ENCODE measurements around the gene ATP6V1A.
A peak's percentile ranks its signal among the peaks of the same experiment; 100 is the strongest.

ATP6V1A gene

DNA sequence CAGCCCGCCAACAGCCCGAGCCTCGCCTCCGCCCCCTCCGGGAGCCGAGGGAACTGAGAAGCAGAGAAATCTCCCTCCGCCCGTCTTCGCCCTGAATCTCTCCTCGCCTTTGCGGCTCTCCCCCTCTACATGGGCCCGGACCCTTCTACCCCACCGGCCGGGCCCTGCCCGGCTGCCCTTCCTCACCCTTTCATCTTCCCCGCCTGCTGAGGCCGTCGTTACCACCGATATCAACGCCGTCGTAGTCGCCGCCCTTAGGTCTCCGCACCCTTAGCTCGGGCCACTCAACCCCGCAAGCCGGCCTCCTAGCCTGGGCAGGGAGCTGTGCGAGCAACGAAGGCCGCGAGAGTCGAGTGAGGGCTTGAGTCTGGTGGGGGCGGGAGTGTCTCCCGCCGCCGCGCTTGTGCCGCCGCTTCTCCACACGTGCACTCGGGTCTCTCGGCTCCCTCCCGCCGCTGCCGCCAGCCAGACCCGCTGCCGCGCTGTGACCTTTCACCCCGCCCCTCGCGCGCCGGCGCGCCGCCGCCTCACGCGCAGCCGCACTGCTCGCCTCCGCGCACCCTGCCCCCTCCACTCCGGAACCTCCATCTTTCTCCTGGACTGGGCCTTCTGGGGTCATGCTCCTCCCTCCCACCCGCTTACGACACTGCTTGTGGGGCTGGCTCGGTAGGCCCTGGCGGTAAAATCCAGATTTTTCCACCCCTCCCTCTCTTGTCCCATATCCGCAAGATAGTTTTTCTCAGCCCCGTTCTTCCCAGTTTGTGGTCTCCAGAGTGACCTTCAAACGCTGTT lies 883 bp upstream of the ATP6V1A start, which contains the start of gene NAA50:
NAA50 (minus strand) TSS at position 494 of the 792 bp plus-strand sequence; CDS start at position 194, 300 bp downstream.
- DNase-seq (ENCODE audit: low read depth in 3 of 3, low spot score in 1 of 3) = peak; percentile 84 to 93 (median 91)

DNA sequence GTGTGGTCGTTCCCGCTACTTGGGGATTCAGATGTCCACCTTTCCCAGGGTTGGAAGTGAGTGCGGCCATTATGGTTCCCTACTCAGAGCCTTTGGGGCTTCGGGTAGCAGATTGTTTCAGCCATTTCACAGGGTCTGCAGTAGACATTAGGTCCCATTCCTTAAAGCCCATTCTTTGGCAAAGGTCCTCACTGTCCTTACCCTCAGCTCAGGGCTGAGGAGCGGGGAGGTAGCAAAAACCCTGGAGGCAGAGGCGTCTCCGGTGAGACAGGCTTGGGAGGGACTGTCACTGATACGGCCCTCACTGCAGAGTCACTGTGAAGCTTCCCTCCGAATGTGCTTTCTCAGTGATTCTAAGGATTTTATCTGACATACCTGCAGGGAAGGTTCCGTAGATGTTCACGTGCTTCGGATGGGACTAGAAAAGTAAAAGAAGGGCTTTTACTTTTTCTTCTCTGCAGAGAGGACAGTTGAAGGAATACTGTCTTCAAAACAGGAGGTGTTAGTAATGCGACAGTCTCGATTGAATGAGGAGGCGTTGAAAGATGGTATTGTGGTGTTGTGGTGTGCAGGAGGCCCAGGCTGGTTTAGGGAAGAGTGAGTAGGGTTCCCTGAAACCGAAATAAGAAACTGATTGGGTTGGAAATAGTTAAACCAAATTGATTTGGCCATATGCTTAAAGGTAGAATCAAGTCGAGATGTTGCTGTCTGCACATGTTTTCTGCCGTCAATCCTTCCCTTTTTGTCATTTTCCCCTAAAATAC lies 630 bp downstream of the ATP6V1A start:
- DNase-seq (ENCODE audit: low read depth in 3 of 3, low spot score in 1 of 3) = no peak

DNA sequence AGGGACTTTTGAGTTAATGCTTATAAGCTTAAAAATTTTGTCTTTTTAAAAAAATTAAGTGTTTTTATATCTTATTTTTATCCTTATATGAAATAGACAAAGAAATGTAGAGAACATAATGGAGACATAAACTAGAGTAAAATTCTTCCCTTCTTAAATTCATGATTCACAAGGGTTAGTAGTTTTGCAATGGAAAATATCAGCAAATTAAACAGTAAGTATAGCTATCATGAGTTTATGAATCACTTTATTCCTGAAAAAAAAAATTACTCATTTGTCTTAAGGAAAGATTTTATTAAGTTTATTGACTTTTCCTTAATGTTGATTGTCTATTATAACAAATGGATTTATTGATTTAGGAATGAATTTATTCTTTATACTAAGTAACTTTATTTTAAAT lies 4.3 kb downstream of the ATP6V1A start:
- DNase-seq (ENCODE audit: low read depth in 3 of 3, low spot score in 1 of 3) = no peak

DNA sequence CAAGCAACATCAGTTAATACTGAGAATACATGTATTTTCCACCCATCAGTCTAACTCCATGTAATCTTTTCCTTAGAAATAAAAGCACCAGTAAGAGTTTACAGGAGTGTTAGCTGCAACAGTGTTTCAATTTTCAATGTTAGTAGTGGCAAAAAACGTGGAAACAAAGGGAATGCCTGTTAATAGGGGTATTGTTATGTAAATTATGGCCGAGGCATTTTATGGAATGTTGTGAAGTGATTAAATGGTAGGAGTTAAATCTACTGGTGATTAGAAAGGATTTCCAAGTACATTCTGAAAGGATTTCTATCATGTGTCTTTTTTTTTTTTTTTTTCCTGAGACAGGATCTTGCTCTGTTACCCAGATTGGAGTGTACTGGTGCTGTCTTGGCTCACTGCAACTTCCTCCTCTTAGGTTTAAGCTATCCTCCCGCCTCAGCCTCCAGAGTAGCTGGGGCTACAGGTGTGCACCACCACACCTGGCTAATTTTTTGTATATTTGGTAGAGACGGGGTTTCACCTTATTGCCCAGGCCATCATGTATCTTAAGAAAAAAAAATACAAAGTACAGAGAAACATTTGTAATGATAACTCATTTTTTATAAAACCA lies 6.6 kb downstream of the ATP6V1A start:
- no peak for DNase-seq (ENCODE audit: low read depth in 3 of 3, low spot score in 1 of 3)

DNA sequence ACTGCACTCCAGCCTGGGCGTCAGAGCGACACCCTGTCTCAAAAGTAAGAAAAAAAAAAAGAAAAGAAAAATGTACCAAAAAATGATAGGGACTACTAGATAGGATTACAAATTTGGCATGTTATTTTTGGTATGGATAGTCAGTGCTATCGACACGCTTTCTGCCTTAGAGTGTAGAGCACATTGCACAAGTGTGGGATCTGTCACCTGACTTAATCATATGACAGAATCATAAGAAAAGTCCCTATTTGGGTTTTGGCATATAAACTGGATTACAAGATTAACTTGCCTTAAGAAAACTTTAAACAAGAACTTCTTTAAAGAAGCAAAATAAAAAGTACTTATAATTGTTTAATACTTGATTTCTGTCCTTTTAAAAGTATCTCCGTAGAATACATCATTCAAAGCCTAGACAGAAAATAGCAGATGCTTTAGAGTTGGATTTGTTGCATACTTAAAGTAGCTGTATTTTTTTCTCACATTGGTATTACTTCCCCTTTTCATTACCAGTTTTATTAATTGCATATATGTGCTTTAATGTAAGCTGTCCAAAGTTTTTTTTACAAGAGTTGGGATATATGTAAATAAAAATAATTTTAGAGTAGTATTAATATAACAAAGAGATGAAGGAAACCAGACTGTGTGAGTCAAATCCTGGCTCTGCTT lies 7.8 kb downstream of the ATP6V1A start:
- DNase-seq (ENCODE audit: low read depth in 3 of 3, low spot score in 1 of 3) = no peak

DNA sequence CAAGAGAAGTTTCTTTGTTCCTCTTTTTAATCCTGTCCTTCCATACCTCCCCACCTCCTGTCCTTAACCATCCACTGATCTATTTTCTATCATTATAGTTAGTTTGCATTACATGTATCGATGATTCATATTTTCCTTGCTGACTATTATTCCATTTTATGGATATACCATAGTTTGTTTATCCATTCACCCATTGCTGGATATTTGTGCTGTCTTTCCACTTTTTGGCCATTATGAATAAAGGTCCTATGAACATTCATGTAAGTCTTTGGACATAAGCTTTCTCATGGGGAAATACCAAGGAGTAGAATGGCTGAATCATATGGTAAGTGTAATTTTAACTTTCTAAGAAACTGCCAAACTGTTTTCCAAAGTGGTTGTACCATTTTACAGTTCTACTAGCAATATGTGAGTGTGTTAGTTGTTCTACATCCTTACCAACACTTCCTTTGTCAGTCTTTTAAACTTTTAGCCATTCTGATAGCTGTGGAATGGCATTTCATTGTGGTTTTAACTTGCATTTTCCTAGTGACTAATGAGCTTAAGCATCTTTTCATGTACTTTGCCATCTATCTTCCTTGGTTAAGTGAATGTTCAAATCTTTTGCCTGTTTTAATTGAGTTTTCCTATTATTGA lies 11.7 kb downstream of the ATP6V1A start:
- no peak for DNase-seq (ENCODE audit: low read depth in 3 of 3, low spot score in 1 of 3)

DNA sequence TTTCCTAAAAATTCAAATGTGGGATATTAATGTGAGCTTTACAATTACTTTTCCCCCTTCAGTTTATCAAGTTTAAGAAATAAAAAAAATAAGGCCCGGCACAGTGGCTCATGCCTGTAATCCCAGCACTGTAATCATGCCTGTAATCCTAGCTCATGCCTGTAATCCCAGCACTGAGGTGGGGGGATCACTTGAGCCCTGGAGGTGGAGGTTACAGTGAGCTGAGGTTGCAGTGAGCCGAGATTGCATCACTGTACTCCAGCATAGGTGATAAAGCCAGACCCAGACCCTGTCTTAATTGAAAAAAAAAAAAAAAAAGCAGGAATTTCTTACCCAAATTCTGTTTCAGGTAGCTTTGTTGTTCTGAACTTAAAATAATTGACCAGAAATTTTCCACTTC lies 17.9 kb downstream of the ATP6V1A start:
- no peak for DNase-seq (ENCODE audit: low read depth in 3 of 3, low spot score in 1 of 3)

DNA sequence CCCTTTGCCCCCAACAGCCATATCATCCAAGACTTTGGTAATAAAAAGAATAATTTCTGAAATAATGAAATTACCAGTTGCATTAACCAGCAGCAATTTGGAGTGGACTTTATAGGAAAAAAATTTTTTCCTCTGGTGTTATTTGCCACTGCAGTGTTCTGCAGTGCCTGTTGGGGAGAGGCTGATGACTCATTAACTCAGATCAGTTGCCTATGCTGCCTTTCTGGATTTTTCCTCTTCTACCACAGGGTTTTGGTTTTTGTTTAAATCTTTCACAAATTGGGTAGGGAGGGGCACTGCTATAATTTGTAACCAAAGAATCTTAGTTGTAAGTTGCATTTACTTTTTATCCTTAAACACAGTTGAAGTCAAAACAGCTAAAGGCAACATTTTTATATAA lies 22.7 kb downstream of the ATP6V1A start:
- no peak for DNase-seq (ENCODE audit: low read depth in 3 of 3, low spot score in 1 of 3)

DNA sequence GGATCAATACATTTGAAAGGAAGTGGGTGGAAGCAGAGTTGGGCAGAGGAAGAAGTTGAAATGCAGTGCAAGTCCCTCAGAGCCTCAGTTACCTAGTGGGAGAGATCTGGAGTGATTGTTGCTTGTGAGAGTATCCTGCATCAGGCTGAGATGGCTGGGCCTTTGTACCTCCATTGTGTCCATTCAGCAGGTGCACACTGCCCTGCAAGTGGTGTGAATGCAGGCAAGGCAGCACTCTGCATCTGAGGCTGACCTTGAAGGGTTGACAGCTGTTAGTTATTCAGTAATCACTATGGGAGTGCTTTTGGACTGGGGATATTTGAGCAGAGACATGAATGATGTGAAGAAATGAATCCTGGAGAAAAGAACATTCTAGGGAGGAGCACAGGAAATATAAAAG lies 25.2 kb downstream of the ATP6V1A start:
- no peak for DNase-seq (ENCODE audit: low read depth in 3 of 3, low spot score in 1 of 3)

DNA sequence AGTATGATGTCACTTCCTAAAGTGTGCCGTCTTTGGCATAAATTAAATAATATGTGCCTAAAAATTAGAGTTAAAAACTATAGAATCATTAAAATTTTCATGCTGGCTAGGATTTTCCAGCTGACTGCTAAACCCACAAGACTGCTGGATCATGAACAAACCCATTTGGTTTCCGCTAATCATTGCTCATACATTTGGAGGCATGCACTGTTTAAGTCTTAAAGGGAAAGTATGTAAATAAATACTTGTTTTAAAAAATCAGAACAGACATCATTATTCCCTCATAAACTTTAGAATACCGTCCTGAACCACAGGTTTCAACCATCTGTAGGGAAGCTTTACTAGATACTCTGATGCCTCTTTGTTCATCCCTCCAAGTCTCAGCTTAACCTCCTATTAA lies 26.5 kb downstream of the ATP6V1A start:
- no peak for DNase-seq (ENCODE audit: low read depth in 3 of 3, low spot score in 1 of 3)

DNA sequence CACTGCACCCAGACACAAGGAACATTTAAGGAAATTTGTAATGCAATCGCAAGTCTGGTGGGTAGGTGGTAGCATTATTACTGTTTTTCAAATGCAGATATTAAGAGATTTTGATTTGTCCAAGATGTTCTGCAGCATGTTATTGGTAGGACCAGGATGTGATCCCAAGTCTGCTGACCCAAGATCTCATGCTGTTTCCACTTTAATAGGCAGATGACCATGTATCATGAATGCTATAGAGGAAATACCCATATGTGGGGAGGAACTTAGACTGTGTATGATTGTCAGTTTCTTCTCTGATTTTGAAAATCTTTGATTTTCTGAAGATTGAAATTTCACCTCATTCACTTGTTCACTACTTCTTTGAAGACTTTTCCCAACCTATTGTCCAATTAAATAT lies 28.7 kb downstream of the ATP6V1A start:
- DNase-seq (ENCODE audit: low read depth in 3 of 3, low spot score in 1 of 3) = no peak

DNA sequence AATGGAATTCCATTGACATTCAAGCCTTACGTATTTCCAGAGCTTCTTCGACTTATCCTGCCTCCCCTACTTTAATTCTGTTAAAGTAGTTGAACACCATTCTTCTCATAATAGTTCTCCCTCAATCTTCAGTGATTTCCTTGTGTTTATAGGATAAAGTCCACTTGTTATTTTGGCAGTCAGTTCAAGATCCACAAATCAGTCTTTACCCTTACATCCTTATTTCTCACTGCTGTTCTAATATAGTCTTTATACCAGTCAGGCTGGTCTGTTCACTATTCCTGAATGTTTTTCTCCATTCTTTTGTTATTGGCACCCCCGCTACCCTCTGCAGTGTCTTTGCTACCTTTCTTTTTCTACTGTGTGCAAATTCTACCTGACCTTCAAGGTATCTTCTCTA lies 29.7 kb downstream of the ATP6V1A start:
- DNase-seq (ENCODE audit: low read depth in 3 of 3, low spot score in 1 of 3) = no peak

DNA sequence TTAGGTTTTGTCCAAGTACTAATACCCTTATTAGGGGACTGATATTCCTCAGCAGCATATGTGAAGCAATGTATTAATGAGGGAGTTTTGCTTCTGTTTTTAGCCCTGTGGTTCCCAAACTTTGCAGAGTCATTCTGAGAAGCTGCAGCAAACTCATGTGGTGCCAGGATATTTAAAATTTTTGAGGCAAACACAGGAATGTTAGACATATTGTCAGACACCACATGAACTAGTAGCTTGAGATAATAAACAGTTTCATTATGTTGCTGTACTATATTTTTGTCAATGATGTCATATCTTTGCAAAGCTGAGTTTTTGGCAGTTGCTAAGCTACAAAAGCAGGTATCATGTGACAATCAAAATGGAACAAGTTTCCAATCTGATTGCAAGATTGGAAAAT lies 36.6 kb downstream of the ATP6V1A start:
- no peak for DNase-seq (ENCODE audit: low read depth in 3 of 3, low spot score in 1 of 3)

DNA sequence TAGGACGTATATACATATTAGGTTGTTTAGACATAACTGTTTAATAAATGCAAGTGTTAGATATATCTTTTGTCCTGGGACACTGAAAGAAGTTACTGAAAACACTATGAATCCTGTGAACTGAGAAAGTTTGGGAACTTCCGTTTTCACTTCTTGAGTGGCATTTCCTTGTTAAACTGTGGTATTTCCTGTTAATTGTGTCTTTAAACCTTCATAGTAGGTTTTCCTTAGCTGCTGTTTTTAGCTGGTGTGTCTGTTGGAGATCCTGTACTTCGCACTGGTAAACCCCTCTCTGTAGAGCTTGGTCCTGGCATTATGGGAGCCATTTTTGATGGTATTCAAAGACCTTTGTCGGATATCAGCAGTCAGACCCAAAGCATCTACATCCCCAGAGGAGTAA lies 37.1 kb downstream of the ATP6V1A start:
- no peak for DNase-seq (ENCODE audit: low read depth in 3 of 3, low spot score in 1 of 3)

DNA sequence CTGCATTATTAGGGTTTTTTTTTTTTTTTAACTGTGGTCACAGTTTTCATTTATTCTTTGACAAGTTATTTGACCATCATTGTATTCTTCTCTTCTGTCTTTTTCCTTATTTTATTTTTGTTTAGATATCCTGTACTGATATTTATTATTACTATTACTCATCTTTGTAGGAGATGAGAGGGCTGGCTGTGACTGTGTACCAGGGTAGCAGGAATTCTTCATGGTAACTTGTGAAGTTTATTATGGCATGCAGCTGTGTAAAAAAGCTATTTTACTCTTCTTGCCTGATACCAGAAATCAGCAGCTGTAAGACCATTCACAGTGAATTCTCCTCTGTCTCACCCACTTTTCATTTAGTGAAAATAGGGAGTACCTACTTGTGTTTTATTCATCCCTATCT lies 44.5 kb downstream of the ATP6V1A start:
- DNase-seq (ENCODE audit: low read depth in 3 of 3, low spot score in 1 of 3) = no peak

DNA sequence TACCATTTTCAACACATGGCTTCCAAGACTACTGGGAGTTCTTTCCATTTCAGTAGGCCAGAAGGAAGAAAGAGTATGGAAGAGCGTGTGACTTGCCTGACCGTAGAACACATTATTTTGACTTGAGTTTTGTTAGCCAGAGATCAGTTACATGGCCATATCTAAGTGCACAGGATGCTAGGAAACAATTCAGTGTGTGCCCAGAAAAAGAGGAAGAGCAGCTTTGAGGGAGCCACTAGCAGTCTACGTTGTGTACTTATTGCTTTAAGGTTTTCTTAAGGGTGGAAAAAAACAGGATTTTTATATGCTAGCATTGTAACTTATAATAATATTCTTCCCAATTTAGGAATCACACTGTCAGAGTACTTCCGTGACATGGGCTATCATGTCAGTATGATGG lies 47.7 kb downstream of the ATP6V1A start:
- no peak for DNase-seq (ENCODE audit: low read depth in 3 of 3, low spot score in 1 of 3)

DNA sequence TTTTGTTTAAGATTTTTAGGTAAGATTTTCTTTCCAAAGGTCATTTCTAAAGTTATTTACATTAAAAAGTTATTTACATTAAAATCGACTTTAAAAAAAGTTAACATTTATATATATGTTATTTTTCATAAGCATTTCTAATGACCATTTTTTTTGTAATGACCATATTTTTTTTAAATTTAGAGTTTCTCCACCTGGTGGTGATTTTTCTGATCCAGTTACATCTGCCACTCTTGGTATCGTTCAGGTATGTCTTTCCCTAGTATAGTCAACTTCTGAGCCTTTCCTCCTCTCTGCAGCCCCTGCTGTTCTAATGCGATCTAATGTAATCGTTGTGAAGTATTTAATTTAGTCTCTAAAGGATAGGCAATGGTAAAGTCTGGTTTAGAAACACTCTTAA lies 48.9 kb downstream of the ATP6V1A start:
- no peak for DNase-seq (ENCODE audit: low read depth in 3 of 3, low spot score in 1 of 3)

DNA sequence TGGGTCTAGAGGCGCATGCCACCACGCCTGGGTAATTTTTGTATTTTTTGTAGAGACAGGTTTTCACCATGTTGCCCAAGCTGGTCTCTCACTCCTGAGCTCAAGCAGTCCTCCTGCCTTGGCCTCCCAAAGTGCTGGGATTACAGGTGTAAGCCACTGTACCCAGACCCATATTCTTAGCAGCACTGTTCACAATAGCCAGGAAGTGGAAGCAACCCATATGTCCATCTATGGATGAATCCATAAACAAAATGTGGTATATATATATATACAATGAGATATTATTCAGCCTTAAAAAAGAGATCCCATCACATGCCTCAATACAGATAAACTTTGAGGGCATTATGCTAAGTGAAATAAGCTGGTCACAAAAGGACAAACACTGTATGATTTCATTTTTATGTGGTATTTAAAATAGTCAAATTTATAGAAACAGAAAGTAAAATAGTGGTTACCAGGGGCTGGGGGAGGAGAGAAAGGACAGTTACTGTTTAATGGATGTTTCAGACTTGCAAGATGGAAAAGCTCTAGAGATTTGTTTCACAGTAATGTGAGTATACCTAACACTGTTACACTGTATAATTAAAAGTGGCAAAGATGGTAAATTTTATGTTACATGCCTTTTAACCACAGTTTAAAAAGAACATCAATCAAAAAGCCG lies 56.1 kb downstream of the ATP6V1A start:
- no peak for DNase-seq (ENCODE audit: low read depth in 3 of 3, low spot score in 1 of 3)

DNA sequence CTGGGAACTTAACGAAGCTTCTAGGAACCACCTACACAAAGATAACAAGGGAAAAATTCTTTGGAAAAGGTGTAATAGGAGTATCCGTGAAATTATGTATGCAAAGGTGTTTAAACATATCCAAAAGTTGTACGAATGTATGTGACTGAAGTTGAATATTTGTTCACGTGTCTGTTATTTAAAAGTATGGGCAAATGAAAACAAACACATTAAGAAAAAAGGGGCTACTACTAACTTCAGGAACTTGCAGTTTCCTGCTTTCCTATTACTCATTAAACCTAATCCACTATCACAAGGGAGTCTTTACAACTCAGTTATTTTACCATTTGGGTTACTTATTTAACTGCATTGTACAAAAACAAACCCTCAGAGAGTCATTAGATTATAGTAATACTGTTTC lies 57.8 kb downstream of the ATP6V1A start:
- no peak for DNase-seq (ENCODE audit: low read depth in 3 of 3, low spot score in 1 of 3)

DNA sequence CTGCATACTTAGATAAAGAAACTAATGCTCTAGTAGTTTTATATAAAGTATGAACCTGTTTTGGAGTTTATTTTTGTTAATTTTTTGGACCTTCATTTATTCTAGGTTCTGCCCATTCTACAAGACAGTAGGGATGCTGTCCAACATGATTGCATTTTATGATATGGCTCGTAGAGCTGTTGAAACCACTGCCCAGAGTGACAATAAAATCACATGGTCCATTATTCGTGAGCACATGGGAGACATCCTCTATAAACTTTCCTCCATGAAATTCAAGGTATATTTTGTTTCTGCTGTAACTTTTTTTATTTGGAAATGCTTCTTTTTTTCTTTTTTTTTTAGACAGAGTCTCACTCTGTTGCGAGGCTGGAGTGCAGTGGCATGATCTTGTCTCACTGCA lies 58.4 kb downstream of the ATP6V1A start:
- DNase-seq (ENCODE audit: low read depth in 3 of 3, low spot score in 1 of 3) = no peak

DNA sequence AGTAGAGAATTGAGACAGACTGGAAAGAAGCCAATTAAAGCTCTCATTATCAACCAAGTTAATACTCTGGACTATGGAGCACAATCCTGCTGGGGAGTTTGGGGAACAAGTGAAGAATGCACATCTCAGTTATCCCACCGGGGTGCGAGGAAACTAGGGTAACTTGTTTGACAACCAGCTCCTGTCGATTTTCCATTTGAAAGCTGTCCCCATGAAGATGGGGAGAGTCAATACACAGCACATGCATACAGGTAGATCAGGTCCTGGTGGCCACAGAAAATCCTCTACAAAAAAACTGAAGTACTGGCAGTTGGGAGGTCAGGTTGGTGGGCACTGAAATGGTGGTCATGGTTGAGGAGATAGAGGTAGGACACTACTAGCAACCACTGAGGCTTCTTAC lies 66.0 kb downstream of the ATP6V1A start:
- DNase-seq (ENCODE audit: low read depth in 3 of 3, low spot score in 1 of 3) = no peak

All from stimulated activated CD4-positive, alpha-beta T cell treated with anti-CD3 and anti-CD28 coated beads, TNF-alpha, amount 100 ng/mL, for 1 hour (primary cell).